Raji (cell line): ENCODE measurements around the gene HES4.

Source experiments
- POLR2A ChIP-seq: IDR thresholded peaks from 2 replicates; pipeline ENCODE4 v1.6.1; 2011; ENCODE audit warnings: low read depth, low read length, control low read depth; ENCODE audit not compliant: insufficient read depth

Gene HES4

GRCh38 chr1:975896-976683 lies 23.8 kb downstream of the HES4 start:
- TF ChIP-seq POLR2A, result no peak

GRCh38 chr1:975365-975764 lies 24.5 kb downstream of the HES4 start:
- TF ChIP-seq POLR2A, result no peak

- TF ChIP-seq POLR2A, result no peak
Measured at GRCh38 chr1:974687-975328, 25.1 kb downstream of the HES4 start.

GRCh38 chr1:974293-974640 lies 25.6 kb downstream of the HES4 start:
- TF ChIP-seq POLR2A, result no peak

- TF ChIP-seq POLR2A, result no peak
Measured at GRCh38 chr1:973459-974292, 26.2 kb downstream of the HES4 start.

GRCh38 chr1:972726-973458 lies 27.0 kb downstream of the HES4 start:
- no peak for TF ChIP-seq POLR2A

GRCh38 chr1:971751-972506 lies 28.0 kb downstream of the HES4 start:
- no peak for TF ChIP-seq POLR2A

GRCh38 chr1:970973-971730 lies 28.7 kb downstream of the HES4 start:
- no peak for TF ChIP-seq POLR2A

- no peak for TF ChIP-seq POLR2A
Measured at GRCh38 chr1:970242-970972, 29.5 kb downstream of the HES4 start.

GRCh38 chr1:969260-969855 lies 30.5 kb downstream of the HES4 start:
- TF ChIP-seq POLR2A, result no peak

GRCh38 chr1:967466-968343 lies 32.2 kb downstream of the HES4 start:
- no peak for TF ChIP-seq POLR2A
